ENCODE data around the gene FGFRL1. TPM values are rescaled to one million over a fixed set of nuclear protein-coding genes. Genes with fewer than 3 reads are reported as not detected.
"Not testable (repeated sequence)": the region's sequence is repeated elsewhere in the genome, so short reads cannot be mapped to it uniquely, and the experiment has no call there.

Gene FGFRL1
- total RNA-seq, 4 donors from 2014 or later, result 11.7 to 15.9 (median 14.2) TPM

- TF ChIP-seq EP300 (IDR thresholded peaks at IDR 0.05; ENCODE audit: low read depth) (no peak), CTCF (IDR thresholded peaks at IDR 0.05) (no peak), POLR2A (IDR thresholded peaks at IDR 0.05) (peak; percentile 44), POLR2AphosphoS5 (IDR thresholded peaks at IDR 0.05) (peak in 1 of 3 donors; percentile 6)
- peak overlapping the region; percentile 82 to 89 (median 87) for H3K27ac ChIP-seq
- no peaks in the 10 kb centered on the region for H3K36me3 ChIP-seq
- in situ Hi-C loops (cut with MboI; ENCODE audit: low pct_ligation_motif_present in 1 of 4, low pct_unique_long_range_greater_than_20kb in 1 of 4, low sequenced_read_pairs in 3 of 4) (no loop called here), intact Hi-C loops (cut with DNase I; ENCODE audit: low total_unique reads) (no loop called here)
- no peaks in the 10 kb centered on the region for H3K9me3 ChIP-seq
- H3K4me3 ChIP-seq, result peak overlapping the region; percentile 47 to 78 (median 68)
- 2% methylated on average over 36 of the region's 65 CpGs; no CpG with 5 or more reads in 1 of the 2 donors for WGBS, 2 donors (ENCODE audit: low coverage in 1 of 2)
- peaks cover 11 to 50% (median 38%) of the 10 kb centered on the region in 4 donors for H3K4me1 ChIP-seq
- DNase-seq, result peak; percentile 54
- no peaks in the 10 kb centered on the region for H3K27me3 ChIP-seq
These were observed 38.6 kb upstream of the FGFRL1 start for GRCh38 chr4:972651-973424.

- WGBS, 2 donors (ENCODE audit: low coverage in 1 of 2), result 62% methylated on average over 57 of the region's 123 CpGs; no CpG with 5 or more reads in 1 of the 2 donors
- Histone ChIP-seq H3K9me3 (no peaks in the 10 kb centered on the region), H3K36me3 (no peaks in the 10 kb centered on the region), H3K4me3 (peak within 1 kb of the TSS; percentile 47 to 78 (median 68)), H3K27me3 (no peaks in the 10 kb centered on the region), H3K27ac (peak within 1 kb of the TSS; percentile 82 to 89 (median 87)), H3K4me1 (peaks cover 11 to 43% (median 34%) of the 10 kb centered on the region in 4 donors)
- TF ChIP-seq CTCF (IDR thresholded peaks at IDR 0.05) (no peak), EP300 (IDR thresholded peaks at IDR 0.05; ENCODE audit: low read depth) (no peak), POLR2AphosphoS5 (IDR thresholded peaks at IDR 0.05) (peak; percentile 60 to 70 (median 64))
- intact Hi-C loops (cut with DNase I; ENCODE audit: low total_unique reads), result no loop called here
- peak; percentile 91 for DNase-seq
- in situ Hi-C loops (cut with MboI; ENCODE audit: low pct_ligation_motif_present in 1 of 4, low pct_unique_long_range_greater_than_20kb in 1 of 4, low sequenced_read_pairs in 3 of 4), result no loop called here
These were observed 37.7 kb upstream of the FGFRL1 start, which contains the start of gene DGKQ for GRCh38 chr4:973431-974397. Gene DGKQ, minus strand, starts transcription at chr4:973569. Its CDS starts 87 bp downstream, at chr4:973482.

- WGBS, 2 donors (ENCODE audit: low coverage in 1 of 2), result 88 to 99% methylated on average over 2 to 9 of the region's 9 CpGs
- Histone ChIP-seq H3K36me3 (no peaks in the 10 kb centered on the region), H3K4me1 (peaks cover 11 to 37% (median 34%) of the 10 kb centered on the region in 4 donors), H3K27me3 (no peaks in the 10 kb centered on the region), H3K4me3 (no peak overlapping the region), H3K27ac (no peak overlapping the region), H3K9me3 (no peaks in the 10 kb centered on the region)
- TF ChIP-seq CTCF (IDR thresholded peaks at IDR 0.05) (no peak), POLR2A (IDR thresholded peaks at IDR 0.05) (no peak), POLR2AphosphoS5 (IDR thresholded peaks at IDR 0.05) (no peak), EP300 (IDR thresholded peaks at IDR 0.05; ENCODE audit: low read depth) (no peak)
- DNase-seq, result no peak
- intact Hi-C loops (cut with DNase I; ENCODE audit: low total_unique reads) (no loop called here), in situ Hi-C loops (cut with MboI; ENCODE audit: low pct_ligation_motif_present in 1 of 4, low pct_unique_long_range_greater_than_20kb in 1 of 4, low sequenced_read_pairs in 3 of 4) (no loop called here)
These were observed 36.8 kb upstream of the FGFRL1 start for GRCh38 chr4:974668-975067.

- H3K36me3 ChIP-seq, result not testable (repeated sequence)
These were observed 35.4 kb upstream of the FGFRL1 start for GRCh38 chr4:976016-976415.

More at GRCh38 chr4:976016-976415, 35.4 kb upstream of the FGFRL1 start:
- H3K4me3 ChIP-seq; in situ Hi-C loops (cut with MboI; ENCODE audit: low pct_ligation_motif_present in 1 of 4, low pct_unique_long_range_greater_than_20kb in 1 of 4, low sequenced_read_pairs in 3 of 4); H3K27ac ChIP-seq; H3K9me3 ChIP-seq; H3K27me3 ChIP-seq; DNase-seq; intact Hi-C loops (cut with DNase I; ENCODE audit: low total_unique reads): not testable (repeated sequence)
- H3K4me1 ChIP-seq, result peaks cover 11 to 25% (median 24%) of the 10 kb centered on the region in 4 donors
- whole genome bisulfite sequencing, 2 donors (ENCODE audit: low coverage in 1 of 2), result no CpG with 5 or more reads among the region's 25 CpGs
